Measurements from ENCODE around the gene BMPR2. TPM values are rescaled to one million over a fixed set of nuclear protein-coding genes. Genes with fewer than 3 reads are reported as not detected.

Gene BMPR2
- total and polyA plus RNA-seq, 2 of the 8 experiments (the other 6 are each of a cell fraction or from before 2014, with no cell fraction given): 5.5 to 19.8 TPM

DNA sequence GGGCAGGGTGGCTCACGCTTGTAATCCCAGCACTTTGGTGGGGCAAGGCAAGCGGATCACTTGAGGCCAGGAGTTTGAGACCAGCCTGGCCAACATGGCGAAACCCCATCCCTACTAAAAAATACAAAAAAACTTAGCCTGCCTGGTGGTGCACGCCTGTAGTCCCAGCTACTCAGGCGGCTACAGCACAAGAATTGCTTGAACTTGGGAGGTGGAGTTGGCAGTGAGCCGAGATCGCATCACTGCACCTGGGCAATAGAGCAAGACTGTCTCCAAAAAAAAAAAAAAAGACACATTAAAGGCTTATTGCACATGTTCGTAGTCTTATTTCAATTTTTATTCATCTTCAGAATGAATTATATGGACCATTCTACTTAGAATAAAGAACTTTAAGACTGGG is 110.2 kb downstream of the BMPR2 start (continued):
- TF ChIP-seq SP2 (IDR thresholded peaks at IDR 0.05; ENCODE audit: low read length): no peak
- no peak for TF ChIP-seq EGR1 (IDR thresholded peaks at IDR 0.05; ENCODE audit: borderline replicate concordance, low read depth, low read length)
